ENCODE data around the gene BOLA3. TPM values are rescaled to one million over a fixed set of nuclear protein-coding genes. Genes with fewer than 3 reads are reported as not detected.
"Not testable (repeated sequence)": the region's sequence is repeated elsewhere in the genome, so short reads cannot be mapped to it uniquely, and the experiment has no call there.

Gene BOLA3
- total and polyA plus RNA-seq, 10 of the 15 experiments (the other 5 are each of a cell fraction or from before 2014, with no cell fraction given) = 62.6 to 300 (median 134) TPM

DNA sequence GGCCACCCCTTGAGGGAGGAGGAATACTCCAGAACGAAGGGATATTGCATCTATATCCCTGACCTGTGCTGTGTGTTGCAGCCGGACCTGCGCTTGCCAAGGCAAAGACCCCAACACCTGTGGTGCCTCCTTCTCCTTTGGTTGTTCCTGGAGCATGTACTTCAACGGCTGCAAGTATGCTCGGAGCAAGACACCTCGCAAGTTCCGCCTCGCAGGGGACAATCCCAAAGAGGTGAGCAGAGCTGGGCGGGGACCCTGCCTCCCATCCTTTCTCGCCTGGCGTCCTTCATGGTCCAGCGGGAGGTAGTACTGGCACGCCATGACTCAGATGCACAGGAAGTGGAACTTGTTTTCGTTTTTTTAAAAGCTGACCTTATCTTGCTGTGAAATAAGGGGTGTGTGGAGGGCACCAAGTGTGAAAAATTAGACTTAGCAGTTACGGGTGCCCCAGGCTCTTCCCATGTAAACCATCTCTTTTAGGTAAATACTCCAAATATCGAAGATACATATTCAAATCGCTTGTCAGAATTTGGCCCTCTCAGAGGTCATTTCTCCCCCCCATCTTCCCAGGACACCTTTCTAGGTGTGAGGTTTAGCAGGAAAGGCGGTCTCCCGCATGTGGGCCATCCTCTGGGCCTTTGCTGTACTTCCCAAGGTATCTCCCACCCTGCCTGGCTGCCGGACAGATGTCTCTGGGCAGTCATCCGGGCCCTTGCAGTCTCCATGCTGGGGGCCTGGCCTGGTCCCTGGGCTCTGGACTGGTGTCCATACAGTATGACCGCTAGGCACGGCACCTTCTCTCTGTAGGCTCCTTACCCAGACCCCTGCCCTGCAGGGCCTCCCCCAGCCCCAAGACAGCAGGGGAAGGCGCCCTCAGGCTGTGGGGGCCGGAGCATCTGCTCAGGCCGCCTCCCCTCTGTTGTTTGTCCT is 57.6 kb downstream of the BOLA3 start (continued):
- TF ChIP-seq, protein P1, sequence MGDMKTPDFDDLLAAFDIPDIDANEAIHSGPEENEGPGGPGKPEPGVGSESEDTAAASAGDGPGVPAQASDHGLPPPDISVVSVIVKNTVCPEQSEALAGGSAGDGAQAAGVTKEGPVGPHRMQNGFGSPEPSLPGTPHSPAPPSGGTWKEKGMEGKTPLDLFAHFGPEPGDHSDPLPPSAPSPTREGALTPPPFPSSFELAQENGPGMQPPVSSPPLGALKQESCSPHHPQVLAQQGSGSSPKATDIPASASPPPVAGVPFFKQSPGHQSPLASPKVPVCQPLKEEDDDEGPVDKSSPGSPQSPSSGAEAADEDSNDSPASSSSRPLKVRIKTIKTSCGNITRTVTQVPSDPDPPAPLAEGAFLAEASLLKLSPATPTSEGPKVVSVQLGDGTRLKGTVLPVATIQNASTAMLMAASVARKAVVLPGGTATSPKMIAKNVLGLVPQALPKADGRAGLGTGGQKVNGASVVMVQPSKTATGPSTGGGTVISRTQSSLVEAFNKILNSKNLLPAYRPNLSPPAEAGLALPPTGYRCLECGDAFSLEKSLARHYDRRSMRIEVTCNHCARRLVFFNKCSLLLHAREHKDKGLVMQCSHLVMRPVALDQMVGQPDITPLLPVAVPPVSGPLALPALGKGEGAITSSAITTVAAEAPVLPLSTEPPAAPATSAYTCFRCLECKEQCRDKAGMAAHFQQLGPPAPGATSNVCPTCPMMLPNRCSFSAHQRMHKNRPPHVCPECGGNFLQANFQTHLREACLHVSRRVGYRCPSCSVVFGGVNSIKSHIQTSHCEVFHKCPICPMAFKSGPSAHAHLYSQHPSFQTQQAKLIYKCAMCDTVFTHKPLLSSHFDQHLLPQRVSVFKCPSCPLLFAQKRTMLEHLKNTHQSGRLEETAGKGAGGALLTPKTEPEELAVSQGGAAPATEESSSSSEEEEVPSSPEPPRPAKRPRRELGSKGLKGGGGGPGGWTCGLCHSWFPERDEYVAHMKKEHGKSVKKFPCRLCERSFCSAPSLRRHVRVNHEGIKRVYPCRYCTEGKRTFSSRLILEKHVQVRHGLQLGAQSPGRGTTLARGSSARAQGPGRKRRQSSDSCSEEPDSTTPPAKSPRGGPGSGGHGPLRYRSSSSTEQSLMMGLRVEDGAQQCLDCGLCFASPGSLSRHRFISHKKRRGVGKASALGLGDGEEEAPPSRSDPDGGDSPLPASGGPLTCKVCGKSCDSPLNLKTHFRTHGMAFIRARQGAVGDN (IDR thresholded peaks at IDR 0.05) = no peak
- TF ChIP-seq BMI1 (IDR thresholded peaks at IDR 0.05; ENCODE audit: borderline replicate concordance) (no peak), YBX1 (IDR thresholded peaks at IDR 0.05) (no peak)
- TF ChIP-seq, protein P2, sequence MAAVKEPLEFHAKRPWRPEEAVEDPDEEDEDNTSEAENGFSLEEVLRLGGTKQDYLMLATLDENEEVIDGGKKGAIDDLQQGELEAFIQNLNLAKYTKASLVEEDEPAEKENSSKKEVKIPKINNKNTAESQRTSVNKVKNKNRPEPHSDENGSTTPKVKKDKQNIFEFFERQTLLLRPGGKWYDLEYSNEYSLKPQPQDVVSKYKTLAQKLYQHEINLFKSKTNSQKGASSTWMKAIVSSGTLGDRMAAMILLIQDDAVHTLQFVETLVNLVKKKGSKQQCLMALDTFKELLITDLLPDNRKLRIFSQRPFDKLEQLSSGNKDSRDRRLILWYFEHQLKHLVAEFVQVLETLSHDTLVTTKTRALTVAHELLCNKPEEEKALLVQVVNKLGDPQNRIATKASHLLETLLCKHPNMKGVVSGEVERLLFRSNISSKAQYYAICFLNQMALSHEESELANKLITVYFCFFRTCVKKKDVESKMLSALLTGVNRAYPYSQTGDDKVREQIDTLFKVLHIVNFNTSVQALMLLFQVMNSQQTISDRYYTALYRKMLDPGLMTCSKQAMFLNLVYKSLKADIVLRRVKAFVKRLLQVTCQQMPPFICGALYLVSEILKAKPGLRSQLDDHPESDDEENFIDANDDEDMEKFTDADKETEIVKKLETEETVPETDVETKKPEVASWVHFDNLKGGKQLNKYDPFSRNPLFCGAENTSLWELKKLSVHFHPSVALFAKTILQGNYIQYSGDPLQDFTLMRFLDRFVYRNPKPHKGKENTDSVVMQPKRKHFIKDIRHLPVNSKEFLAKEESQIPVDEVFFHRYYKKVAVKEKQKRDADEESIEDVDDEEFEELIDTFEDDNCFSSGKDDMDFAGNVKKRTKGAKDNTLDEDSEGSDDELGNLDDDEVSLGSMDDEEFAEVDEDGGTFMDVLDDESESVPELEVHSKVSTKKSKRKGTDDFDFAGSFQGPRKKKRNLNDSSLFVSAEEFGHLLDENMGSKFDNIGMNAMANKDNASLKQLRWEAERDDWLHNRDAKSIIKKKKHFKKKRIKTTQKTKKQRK (IDR thresholded peaks at IDR 0.05; ENCODE audit: low read depth, low read length) = no peak

DNA sequence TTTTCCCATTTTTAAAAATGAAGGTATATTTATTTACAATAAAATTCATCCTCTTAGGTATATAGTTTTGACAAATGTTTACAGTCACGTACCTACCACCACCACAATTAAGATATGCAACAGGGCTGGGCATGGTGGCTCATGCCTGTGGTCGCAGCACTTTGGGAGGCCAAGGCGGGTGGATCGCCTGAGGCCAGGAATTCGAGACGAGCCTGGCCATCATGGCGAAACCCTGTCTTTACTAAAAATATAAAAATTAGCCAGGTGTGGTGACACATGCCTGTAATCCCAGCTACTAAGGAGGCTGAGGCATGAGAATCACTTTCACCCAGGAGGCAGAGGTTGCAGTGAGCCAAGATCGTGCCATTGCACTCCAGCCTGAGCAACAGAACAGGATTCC is 59.0 kb downstream of the BOLA3 start:
- H2AFZ ChIP-seq (ENCODE audit: control insufficient read depth, low read depth, low read length); H3K27ac ChIP-seq (ENCODE audit: control insufficient read depth, insufficient read depth); H3K9me3 ChIP-seq (replicated peaks; ENCODE audit: control insufficient read depth, insufficient read depth, low read length); BruUV-seq (replicated peaks); POLR2A ChIA-PET; DNase-seq (ENCODE audit: low read depth, low spot score); H4K20me1 ChIP-seq (ENCODE audit: control insufficient read depth, insufficient read depth); ATAC-seq; H3K79me2 ChIP-seq (ENCODE audit: control insufficient read depth, insufficient read depth, low read length); in situ Hi-C loops (cut with MboI); H3K4me1 ChIP-seq (ENCODE audit: control insufficient read depth, insufficient read depth, low read length); H3K9ac ChIP-seq (ENCODE audit: control insufficient read depth, insufficient read depth, low read length); FAIRE-seq; H3K27me3 ChIP-seq (replicated peaks in 1 of 2; ENCODE audit: control insufficient read depth in 2 of 2, insufficient read depth in 2 of 2, low read length in 1 of 2); H3K4me3 ChIP-seq; H3K4me2 ChIP-seq (ENCODE audit: control insufficient read depth, insufficient read depth): not testable (repeated sequence)
- WGBS (ENCODE audit: insufficient coverage, insufficient replicate concordance, low lambda C conversion rate, missing lambda C conversion rate) = 98% methylated on average over 8 of the region's 8 CpGs
- H3K36me3 ChIP-seq (ENCODE audit: control insufficient read depth in 2 of 2, insufficient read depth in 2 of 2, low read length in 1 of 2) = peaks cover 36 to 54% of the 10 kb centered on the region in 2 experiments
- ChIA-PET SMC1A (ENCODE audit: uncharacterized antibody, unreplicated experiment) (interaction anchor here (1.1 kb wide), 1 partner anchor 14 kb away, joined by 3 read pairs; no protein-coding TSS in a partner anchor), CTCF (interaction anchor here (1.8 kb wide), 1 partner anchor 181 kb away, joined by 4 read pairs; no protein-coding TSS in a partner anchor), RAD21 (ENCODE audit: unreplicated experiment) (interaction anchor here (0.7 to 1.3 kb wide), 3 partner anchors 28 to 92 kb away, joined by 3 read pairs; no protein-coding TSS in a partner anchor)
- intact Hi-C loops (cut with micrococcal nuclease; ENCODE audit: unreplicated experiment) = loop anchor here (10.0 kb wide), 1 partner anchor 264 kb away; the partner anchor contains the start of gene STAMBP
